Endothelial cell of umbilical vein (primary cell): ENCODE measurements around the gene SLC22A4. TPM values are rescaled to one million over a fixed set of nuclear protein-coding genes. Genes with fewer than 3 reads are reported as not detected.

Source experiments
- BruUV-seq: library from RNA; stranded (reverse); fragments of 400-500 nt; replicated peaks from 2 replicates; lab custom pipeline; 2021; lab: Mats Ljungman, UMichigan
- CTCF ChIA-PET: fragments of 300-600, 350-600 bp; sonication (Branson Sonifier 250); formaldehyde crosslinking; loops from one replicate; lab custom pipeline; 2021; ENCODE audit warnings: antibody characterized with exemption, inconsistent platforms; lab: Charles Lee
- POLR2A ChIA-PET: fragments of 300-600, 350-600 bp; sonication (Branson Sonifier 250); formaldehyde crosslinking; loops from one replicate; lab custom pipeline; 2021; ENCODE audit warnings: antibody characterized with exemption, inconsistent platforms; lab: Charles Lee
- DNase-seq: peaks from one replicate; pipeline ENCODE4 v3.0.0-alpha.2; 2011; ENCODE audit warnings: low read depth, low spot score
- FAIRE-seq: peaks from 2 replicates; lab custom pipeline; 2011; peaks lifted over from hg19 to GRCh38; lab: Jason Lieb, UNC
- H2AFZ ChIP-seq: 2 replicates; pipeline ENCODE4 v1.6.0; 2012; ENCODE audit warnings: low read depth, low read length, control low read depth, inconsistent platforms
- H3K27ac ChIP-seq: 2 replicates; pipeline ENCODE4 v1.5.1; 2011; ENCODE audit warnings: low read depth, mild to moderate bottlenecking, control low read depth, low read length, moderate library complexity; ENCODE audit not compliant: insufficient read depth
- H3K27me3 ChIP-seq, 2 experiments: 2 replicates each; pipeline versions ENCODE4 v1.6.0 to v1.6.1; 2011; ENCODE audit warnings: low read length in 2 of 2, mixed read lengths in 1 of 2; ENCODE audit not compliant: control insufficient read depth in 2 of 2, insufficient read depth in 2 of 2
- H3K36me3 ChIP-seq, 2 experiments: 2 replicates in 1 of 2; 3 replicates in 1 of 2; pipeline ENCODE4 v1.5.1; 2011; ENCODE audit warnings: low read length in 2 of 2, mild to moderate bottlenecking in 1 of 2, moderate library complexity in 1 of 2; ENCODE audit not compliant: control insufficient read depth in 2 of 2, insufficient read depth in 2 of 2; ENCODE audit errors: extremely low read depth in 1 of 2
- H3K4me1 ChIP-seq: 3 replicates; pipeline ENCODE4 v1.5.1; 2011; ENCODE audit warnings: mild to moderate bottlenecking, low read length; ENCODE audit not compliant: control insufficient read depth, insufficient read depth; ENCODE audit errors: extremely low read depth
- H3K4me2 ChIP-seq: 2 replicates; pipeline ENCODE4 v1.6.1; 2011; ENCODE audit warnings: low read length, control low read depth, mixed read lengths; ENCODE audit not compliant: insufficient read depth
- H3K4me3 ChIP-seq, 3 experiments: fragments of 200-600 bp in 1 of 3; sonication (generic), shearing (Covaris generic) in 1 of 3; replicated peaks in 1 of 3; 2 replicates each; pipeline ENCODE4 v1.5.1; 2011 to 2016; ENCODE audit warnings: control low read depth in 3 of 3, low read length in 3 of 3, mild to moderate bottlenecking in 2 of 3, inconsistent platforms in 1 of 3, low read depth in 1 of 3, moderate library complexity in 1 of 3; ENCODE audit not compliant: insufficient read depth in 1 of 3
- H3K79me2 ChIP-seq: 2 replicates; pipeline ENCODE4 v1.6.0; 2012; ENCODE audit warnings: low read length, inconsistent platforms; ENCODE audit not compliant: control insufficient read depth, insufficient read depth
- H3K9ac ChIP-seq: replicated peaks from 2 replicates; pipeline ENCODE3; 2011; ENCODE audit warnings: low read length, control low read depth; ENCODE audit not compliant: insufficient read depth; ENCODE audit errors: extremely low read depth
- H3K9me1 ChIP-seq: replicated peaks from 3 replicates; pipeline ENCODE4 v1.6.0; 2011; ENCODE audit warnings: mild to moderate bottlenecking, low read length; ENCODE audit not compliant: control insufficient read depth, insufficient read depth; ENCODE audit errors: extremely low read depth
- H3K9me3 ChIP-seq: replicated peaks from 2 replicates; pipeline ENCODE4 v1.5.1; 2012; ENCODE audit warnings: low read length, inconsistent platforms; ENCODE audit not compliant: control insufficient read depth, insufficient read depth
- H4K20me1 ChIP-seq: replicated peaks from 2 replicates; pipeline ENCODE3; 2011; ENCODE audit warnings: mild to moderate bottlenecking, low read length; ENCODE audit not compliant: control insufficient read depth, insufficient read depth; ENCODE audit errors: extremely low read depth
- EZH2 ChIP-seq: IDR thresholded peaks from 2 replicates; pipeline ENCODE4 v1.6.1; 2012; ENCODE audit warnings: borderline replicate concordance, low read depth, mild to moderate bottlenecking, moderate library complexity, low read length, inconsistent platforms; ENCODE audit not compliant: severe bottlenecking
- FOS ChIP-seq: IDR thresholded peaks from 2 replicates; pipeline ENCODE4 v1.6.1; 2011; ENCODE audit warnings: mild to moderate bottlenecking, low read length, moderate library complexity, borderline replicate concordance; ENCODE audit not compliant: insufficient read depth
- GATA2 ChIP-seq: IDR thresholded peaks from 2 replicates; pipeline ENCODE4 v1.7.0; 2011; ENCODE audit warnings: low read depth, mild to moderate bottlenecking, moderate library complexity, mixed read lengths, low read length; ENCODE audit not compliant: insufficient read length, insufficient read depth
- JUN ChIP-seq: IDR thresholded peaks from 2 replicates; pipeline ENCODE4 v1.6.1; 2011; ENCODE audit warnings: borderline replicate concordance, low read depth; ENCODE audit not compliant: insufficient read length, insufficient read depth
- MYC ChIP-seq: IDR thresholded peaks from one replicate; pipeline ENCODE4 v1.6.1; 2011; ENCODE audit warnings: mild to moderate bottlenecking, low read depth, low read length
- POLR2A ChIP-seq: IDR thresholded peaks from 2 replicates; pipeline ENCODE4 v1.6.1; 2012; ENCODE audit warnings: low read depth, mild to moderate bottlenecking, control low read depth, low read length
- POLR2AphosphoS5 ChIP-seq: IDR thresholded peaks from 2 replicates; pipeline ENCODE4 v1.6.1; 2012; ENCODE audit warnings: low read depth, mild to moderate bottlenecking, control low read depth, low read length, moderate library complexity; ENCODE audit not compliant: insufficient read depth
- dilution Hi-C: fragments of 300-500 bp; cut with MboI; formaldehyde crosslinking; loops from one replicate; pipeline ENCODE4 v1.15.0; 2019; ENCODE audit warnings: low sequenced_read_pairs; ENCODE audit not compliant: extremely low pct_ligation_motif_present
- intact Hi-C: fragments of 100-400 bp; cut with micrococcal nuclease; formaldehyde crosslinking; loops from one replicate; pipeline ENCODE4 v1.10.0; 2022
- polyA plus RNA-seq, 4 experiments: library from polyadenylated mRNA; depleted of rRNA in 3 of 4; stranded (reverse) in 3 of 4; unstranded in 1 of 4; fragments of >200 nt; gene quantifications; 2 replicates each; pipeline versions ENCODE4 v1.2.1 to v1.2.3, GENCODE V29; 2011 to 2012; ENCODE audit warnings: missing spikeins in 1 of 4
- total RNA-seq: library from RNA; stranded (reverse); gene quantifications from 2 replicates; pipeline ENCODE4 v1.2.3, GENCODE V29; 2021
- TF ChIP-seq, protein P1 (sequence below): IDR thresholded peaks from 2 replicates; pipeline ENCODE4 v1.6.1; 2011; ENCODE audit not compliant: insufficient read depth, insufficient read length

The SLC22A4 gene
- total and polyA plus RNA-seq, 2 donors (not counting 3 experiments of a cell fraction or from before 2014, with no cell fraction given), result 4.9 to 6.9 TPM

DNA sequence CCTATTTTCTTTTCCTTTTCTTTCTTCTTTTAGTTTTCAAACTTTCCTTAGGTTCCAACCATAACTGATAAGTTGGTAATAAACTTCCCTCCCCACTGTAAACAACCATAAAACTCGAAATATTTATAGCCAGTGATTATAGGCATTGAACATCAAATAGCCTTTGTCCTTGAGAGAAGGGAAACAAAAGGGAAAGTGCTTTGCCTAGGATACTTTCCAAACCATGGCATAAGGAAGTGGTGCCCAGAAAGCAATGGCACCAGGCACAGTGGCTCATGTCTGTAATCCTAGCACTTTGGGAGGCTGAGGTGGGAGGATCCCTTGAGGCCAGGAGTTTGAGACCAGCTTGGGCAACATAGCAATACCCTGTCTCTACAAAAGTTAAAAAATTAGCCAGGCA, 48.6 kb upstream of the SLC22A4 start:
- no peaks in the 10 kb centered on the region for H3K4me1 ChIP-seq
- H3K9me1 ChIP-seq, result no peaks in the 10 kb centered on the region
- CTCF ChIA-PET, result interaction anchor here (1.3 kb wide), 1 partner anchor 17 kb away, joined by 3 read pairs; no protein-coding TSS in a partner anchor
- no peaks in the 10 kb centered on the region for H3K27me3 ChIP-seq
- DNase-seq (no peak), FAIRE-seq (no peak)
- H2AFZ ChIP-seq, result no peak overlapping the region
- no TSS peak for BruUV-seq
- H3K9ac ChIP-seq, result no peak overlapping the region
- H4K20me1 ChIP-seq, result no peaks in the 10 kb centered on the region
- dilution Hi-C loops, result no loop called here
- no peaks in the 10 kb centered on the region for H3K79me2 ChIP-seq
- H3K9me3 ChIP-seq, result no peaks in the 10 kb centered on the region
- POLR2A ChIA-PET, result no interaction called here
- H3K4me2 ChIP-seq, result no peak overlapping the region
- no peak overlapping the region for H3K4me3 ChIP-seq
- H3K36me3 ChIP-seq, result no peaks in the 10 kb centered on the region
- no peak overlapping the region for H3K27ac ChIP-seq
- TF ChIP-seq JUN (no peak), GATA2 (no peak), MYC (no peak), FOS (no peak), EZH2 (no peak), POLR2AphosphoS5 (no peak), POLR2A (no peak)
- intact Hi-C loops, result no loop called here

- intact Hi-C loops (no loop called here), dilution Hi-C loops (no loop called here)
- Histone ChIP-seq H3K4me1 (no peaks in the 10 kb centered on the region), H3K27ac (no peak overlapping the region), H2AFZ (no peak overlapping the region), H4K20me1 (no peaks in the 10 kb centered on the region), H3K9me1 (no peaks in the 10 kb centered on the region), H3K4me2 (no peak overlapping the region), H3K4me3 (no peak overlapping the region), H3K79me2 (no peaks in the 10 kb centered on the region), H3K27me3 (no peaks in the 10 kb centered on the region), H3K9me3 (no peaks in the 10 kb centered on the region), H3K9ac (no peak overlapping the region), H3K36me3 (no peaks in the 10 kb centered on the region)
- TF ChIP-seq, protein P1, sequence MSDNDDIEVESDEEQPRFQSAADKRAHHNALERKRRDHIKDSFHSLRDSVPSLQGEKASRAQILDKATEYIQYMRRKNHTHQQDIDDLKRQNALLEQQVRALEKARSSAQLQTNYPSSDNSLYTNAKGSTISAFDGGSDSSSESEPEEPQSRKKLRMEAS, result no peak
- TF ChIP-seq JUN, result no peak
- TF ChIP-seq FOS, result no peak
- TF ChIP-seq POLR2A, result no peak
- ChIA-PET POLR2A (no interaction called here), CTCF (interaction anchor here (1.3 to 8.3 kb wide), 3 partner anchors 9 to 21 kb away, joined by 3 to 63 read pairs (median 3); no protein-coding TSS in a partner anchor)
- FAIRE-seq (no peak), DNase-seq (no peak)
- BruUV-seq, result no TSS peak
Measured at GRCh38 chr5:132246806-132247205, 47.4 kb upstream of the SLC22A4 start.
